Measurements from ENCODE around the gene SELENON.

The SELENON gene

DNA sequence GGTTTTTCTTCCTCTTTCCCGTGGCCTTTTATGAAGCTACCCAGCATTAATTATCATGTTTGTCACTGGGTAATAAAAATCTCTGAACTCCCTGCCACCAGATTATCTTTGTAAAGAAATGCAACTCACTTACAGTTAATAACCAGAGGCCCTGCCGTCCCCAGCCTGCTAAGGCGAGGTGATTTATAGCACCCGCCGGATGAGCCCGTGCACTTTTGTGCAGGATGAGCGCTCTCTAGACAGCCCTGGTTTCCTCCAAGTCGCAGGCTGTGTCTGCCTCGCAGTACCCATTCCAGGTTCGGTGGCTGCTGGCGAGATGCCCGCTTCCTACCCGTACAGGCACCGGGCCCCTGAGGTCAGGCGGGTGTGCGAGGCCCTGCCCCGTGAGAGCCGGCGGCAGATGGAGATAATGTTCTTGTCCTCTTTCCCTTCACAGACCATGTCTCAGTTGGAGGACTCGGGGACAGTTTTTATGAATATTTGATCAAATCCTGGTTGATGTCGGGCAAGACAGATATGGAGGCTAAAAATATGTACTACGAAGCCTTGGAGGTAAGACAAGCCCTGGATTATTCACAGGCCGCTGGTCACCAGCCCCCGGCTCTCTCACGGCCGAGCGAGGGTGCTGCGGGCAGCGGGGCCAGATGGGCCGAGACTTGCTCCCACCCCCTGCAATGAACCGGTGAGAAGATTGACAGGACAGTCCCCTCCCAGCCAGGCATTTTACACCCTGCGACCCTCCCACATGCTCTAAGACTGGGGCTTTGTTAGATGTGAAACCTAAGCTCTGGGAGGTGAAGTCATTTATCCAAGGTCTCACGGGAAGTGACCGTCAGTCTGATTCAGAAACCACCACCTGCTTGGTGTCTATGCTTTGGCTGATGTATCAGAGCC is 28.5 kb upstream of the SELENON start:
- peak; percentile 46 for DNase-seq

DNA sequence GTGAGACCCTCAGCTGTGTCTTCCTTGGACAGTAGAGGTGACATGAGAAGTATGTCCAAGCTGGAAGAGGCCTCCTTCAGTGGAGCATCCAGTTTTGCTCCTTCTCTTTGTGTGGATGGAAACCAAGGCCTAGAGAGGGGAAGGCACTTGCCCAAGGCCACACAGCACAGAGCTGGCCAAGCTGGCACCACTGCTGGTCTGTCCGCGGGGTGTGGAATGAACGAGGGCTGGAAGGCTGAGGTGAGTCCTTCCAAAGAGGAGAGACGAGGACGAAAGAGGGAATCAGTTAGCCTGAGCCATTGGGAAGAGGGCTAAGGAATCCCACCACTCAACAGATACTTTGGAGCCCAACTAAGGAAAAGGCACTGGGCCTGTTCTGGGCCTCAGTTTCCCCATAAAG is 27.8 kb upstream of the SELENON start:
- DNase-seq: no peak

DNA sequence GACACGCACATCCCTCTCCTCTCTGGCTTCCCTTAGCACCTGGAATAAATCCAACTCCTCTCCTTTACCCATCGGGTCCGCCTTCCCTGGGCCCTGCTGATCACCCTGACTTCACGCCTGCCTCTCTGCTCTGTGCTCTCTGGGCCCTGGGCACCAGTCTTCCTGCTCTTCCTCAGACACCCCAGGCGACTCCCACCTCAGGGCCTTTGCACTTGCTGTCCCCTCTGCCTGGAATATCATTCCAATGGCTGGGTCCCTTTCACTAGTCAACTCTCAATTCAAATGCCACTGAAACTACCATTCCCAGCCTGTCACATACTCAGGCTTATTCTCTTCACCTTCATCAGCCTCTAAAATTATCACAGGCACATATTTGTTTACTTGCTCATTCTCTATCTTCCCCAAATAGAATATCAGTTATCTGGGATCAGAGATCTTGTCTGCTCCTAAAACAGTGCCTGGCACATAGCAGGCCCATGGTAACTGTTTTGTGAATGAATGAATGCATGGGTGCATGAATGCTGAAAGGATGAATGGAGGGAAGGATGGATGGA is 27.2 kb upstream of the SELENON start:
- no peak for DNase-seq

DNA sequence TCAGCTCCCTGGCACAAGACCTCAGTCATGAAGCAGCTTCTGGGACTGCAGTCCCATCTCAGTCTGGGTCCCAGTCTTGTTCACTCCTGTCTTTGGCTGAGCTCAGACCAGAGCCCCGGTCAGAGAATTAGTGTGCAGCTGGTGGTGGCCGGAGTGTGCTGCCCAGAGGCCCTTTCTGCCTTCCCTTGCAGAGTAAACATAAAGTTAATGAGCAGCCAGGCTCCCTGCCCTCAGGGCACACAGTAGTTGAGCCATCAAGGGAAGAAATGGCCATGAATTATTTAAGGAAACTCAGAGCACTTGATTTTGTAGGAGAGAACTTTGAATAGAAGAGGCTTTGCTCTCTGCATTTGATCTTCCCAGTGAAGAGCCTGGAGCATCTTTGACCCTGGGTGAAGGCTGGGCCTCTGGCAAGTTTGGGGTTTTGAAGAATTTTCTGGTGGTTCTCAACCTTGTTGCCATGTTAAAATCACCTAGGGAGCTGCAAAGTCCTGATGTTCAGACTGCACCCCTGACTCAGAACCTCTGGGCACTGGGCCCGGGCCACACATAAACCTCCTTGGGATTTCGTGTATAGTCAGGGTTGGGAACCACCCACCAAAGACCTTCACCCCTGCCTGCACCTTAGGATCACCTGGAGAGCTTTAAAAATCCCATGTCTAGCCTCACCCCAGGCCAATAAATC is 26.4 kb upstream of the SELENON start:
- no peak for DNase-seq

DNA sequence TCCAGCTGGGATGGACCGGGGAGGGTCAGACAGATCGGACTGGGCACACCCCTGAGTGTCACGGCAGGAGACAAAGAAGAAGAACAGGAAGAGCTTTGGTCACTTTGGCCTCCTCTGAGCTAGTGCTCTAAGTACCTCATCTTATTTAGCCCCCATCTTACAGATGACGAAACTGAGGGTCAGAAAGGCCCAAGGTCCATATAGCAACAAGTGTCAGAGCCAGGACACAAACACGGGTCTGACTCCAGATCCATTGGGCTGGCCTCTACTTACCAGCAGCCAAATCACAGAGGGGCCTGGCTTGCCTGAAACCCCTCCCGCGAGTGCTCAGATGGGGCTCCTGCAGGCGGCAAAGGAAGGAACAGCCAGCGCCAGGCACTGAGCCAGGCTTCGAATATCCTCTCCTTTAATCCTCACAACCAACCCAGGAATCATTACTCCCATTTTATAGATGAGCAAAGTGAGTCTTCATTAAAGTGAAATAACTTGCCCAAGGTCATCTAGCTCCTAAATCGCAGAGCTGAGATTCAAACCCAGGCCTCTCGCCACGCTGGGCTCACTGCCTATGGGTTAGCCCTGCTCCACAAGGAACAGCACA is 25.7 kb upstream of the SELENON start:
- DNase-seq: no peak

GRCh38 chr1:25774921-25775771 is 24.8 kb upstream of the SELENON start:
- peak; percentile 65 for DNase-seq

GRCh38 chr1:25779388-25779787 is 20.6 kb upstream of the SELENON start:
- no peak for DNase-seq

GRCh38 chr1:25779894-25780293 is 20.1 kb upstream of the SELENON start:
- DNase-seq: no peak

DNA sequence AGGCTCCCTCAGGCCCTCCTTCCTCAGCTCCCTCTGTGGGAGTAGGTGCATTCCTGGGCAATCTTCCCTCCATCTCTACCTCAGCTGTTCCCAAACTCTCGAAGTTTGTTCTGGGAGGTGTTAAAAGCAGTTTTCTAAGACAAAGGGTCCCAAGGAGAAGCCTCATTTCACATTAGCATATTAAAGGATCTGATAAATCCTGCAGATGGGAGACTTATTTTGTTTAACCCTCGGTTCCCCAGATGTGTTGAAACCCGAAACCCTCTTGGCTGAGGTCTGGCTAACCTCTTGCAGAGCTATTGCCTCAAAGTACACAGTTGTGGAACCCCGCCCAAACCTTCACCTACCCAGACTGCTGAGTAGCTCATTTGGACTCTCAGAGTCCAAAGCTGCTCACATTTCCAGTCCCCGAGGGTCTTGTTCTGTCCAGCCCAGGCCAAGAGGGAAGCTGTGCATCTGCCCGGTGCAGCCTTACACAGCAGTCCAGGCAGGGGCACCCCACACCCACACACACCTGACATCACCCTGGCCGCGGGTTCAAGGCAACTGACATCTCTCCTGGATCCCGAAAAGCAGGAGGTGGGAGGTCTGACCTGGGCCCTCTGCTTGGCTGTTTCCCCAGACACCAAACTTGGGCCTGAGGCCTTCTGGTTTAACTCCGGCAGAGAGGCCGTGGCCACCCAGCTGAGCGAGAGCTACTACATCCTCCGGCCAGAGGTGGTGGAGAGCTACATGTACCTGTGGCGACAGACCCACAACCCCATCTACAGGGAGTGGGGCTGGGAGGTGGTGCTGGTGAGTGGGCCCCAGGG is 19.5 kb upstream of the SELENON start:
- DNase-seq: no peak

- no peak for DNase-seq
Observed at GRCh38 chr1:25781130-25781433, 18.9 kb upstream of the SELENON start.

DNA sequence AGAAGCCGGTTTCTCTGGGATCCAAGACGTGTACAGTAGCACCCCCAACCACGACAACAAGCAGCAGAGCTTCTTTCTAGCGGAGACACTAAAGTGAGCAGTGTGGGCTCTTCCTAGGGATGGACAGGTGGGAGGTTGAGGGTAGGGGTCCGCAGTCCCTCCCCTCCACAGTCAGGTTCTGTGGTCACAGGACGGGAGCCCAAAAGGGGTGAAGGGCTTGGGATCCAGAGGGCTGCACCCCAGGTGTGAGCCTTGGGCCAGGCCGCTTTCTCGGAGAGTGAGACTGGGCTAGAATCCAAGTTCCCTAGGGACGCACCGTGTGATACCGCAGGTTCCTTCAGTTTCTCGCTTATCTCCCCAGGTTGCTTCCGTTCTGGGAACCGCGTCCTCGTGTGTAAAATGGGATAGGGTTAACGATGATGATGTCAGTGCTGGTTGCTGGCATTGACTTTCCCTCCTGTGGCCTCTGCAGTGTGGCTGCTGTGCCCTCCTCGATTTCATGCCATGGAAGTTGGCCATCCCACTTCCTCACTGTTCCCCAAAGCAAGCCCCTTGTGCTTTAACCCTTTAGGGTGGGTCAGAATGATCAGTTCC is 17.3 kb upstream of the SELENON start:
- DNase-seq: no peak

- DNase-seq: no peak
Observed at GRCh38 chr1:25784575-25785051, 15.4 kb upstream of the SELENON start.

GRCh38 chr1:25785333-25786067 is 14.5 kb upstream of the SELENON start:
- DNase-seq: no peak

DNA sequence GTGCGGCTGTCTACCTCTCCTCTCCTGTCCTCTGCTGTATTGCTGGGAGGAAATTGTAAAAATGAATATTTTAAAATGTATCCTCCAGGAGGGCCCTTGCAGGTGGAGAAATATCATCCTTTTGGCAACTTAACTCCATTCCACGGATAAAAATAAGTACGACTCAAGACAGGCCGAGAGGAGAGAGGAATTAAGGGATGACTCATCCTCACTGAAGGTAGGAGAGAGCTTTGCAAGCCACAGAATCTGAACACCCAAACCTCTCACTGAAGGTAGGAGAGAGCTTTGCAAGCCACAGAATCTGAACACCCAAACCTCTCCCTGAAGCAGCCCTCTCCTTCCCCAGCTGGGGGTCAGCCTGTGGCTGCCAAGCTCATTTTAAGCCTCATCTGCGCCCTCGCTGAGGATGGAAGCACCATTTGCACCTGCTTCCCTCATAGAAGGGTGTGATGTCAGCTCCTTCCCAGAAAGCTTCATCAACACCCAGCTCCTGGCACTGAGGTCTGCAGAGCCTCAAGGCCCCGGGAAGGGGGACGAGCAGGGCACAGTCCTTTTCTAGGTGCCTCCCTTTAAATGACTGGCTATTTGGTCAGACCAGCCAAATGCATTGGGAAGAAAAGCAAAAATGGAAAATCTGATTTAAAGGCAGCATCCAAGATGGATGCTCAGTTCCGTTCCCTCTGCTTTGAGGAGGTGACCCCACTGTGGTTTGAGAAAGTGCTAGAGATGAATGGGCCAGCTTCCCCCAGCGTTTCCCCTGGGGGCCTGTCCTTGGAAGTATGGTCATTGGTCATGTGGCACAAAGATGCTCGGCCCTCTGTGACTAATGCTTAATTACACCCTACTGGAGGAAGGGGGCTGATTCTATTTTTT is 12.9 kb upstream of the SELENON start:
- DNase-seq: no peak

GRCh38 chr1:25787760-25788166 is 12.2 kb upstream of the SELENON start:
- DNase-seq: no peak

DNA sequence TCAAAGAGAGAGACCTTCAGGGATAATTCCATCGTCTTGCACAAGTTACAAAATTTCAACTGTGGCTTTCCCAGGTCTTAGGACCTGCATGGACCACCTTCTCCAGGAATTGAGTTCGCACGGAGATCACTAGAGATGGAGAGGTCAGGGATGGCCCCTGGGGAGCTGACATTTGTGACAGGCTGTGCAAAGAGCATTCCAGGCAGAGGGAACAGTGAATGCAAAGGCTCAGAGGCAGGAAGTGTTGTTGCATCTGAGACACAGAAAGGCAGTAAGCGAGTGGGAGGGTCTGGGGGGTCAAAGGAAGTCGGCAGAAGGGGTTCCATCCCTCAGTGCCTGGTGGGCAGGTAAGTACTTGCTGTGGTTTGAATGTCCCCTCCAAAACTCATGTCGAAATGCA is 9.5 kb upstream of the SELENON start:
- DNase-seq: no peak

- no peak for DNase-seq
Observed at GRCh38 chr1:25792115-25792514, 7.9 kb upstream of the SELENON start.

- DNase-seq: no peak
Observed at GRCh38 chr1:25793585-25794170, 6.3 kb upstream of the SELENON start.

GRCh38 chr1:25794325-25794724 is 5.7 kb upstream of the SELENON start:
- no peak for DNase-seq

Data from NCI-H1694 treated with DMSO at 0.1 percent for 48 hours (cell line).